Thyroid gland (tissue), 4 donors: ENCODE measurements around the gene OTOG. TPM values are rescaled to one million over a fixed set of nuclear protein-coding genes. Genes with fewer than 3 reads are reported as not detected.
A peak's percentile ranks its signal among the peaks of the same experiment; 100 is the strongest.

ENCODE experiments used
- DNase-seq, 2 donors: peaks; one replicate each; pipeline ENCODE4 v3.0.0-alpha.2; 2019
- H3K27ac ChIP-seq, 3 donors: fragments of 200-600 bp; sonication (generic); 1 replicate in 2 of 3; 2 replicates in 1 of 3; pipeline ENCODE4 v1.5.1; 2016 to 2019; ENCODE audit warnings: mild to moderate bottlenecking in 1 of 3, moderate library complexity in 1 of 3
- H3K27me3 ChIP-seq: fragments of 200-600 bp; sonication (generic); one replicate; pipeline ENCODE4 v1.5.1; 2019
- H3K36me3 ChIP-seq, 2 donors: fragments of 200-600 bp; sonication (generic); one replicate each; pipeline ENCODE4 v1.5.1; 2016 to 2019
- H3K4me1 ChIP-seq, 2 donors: fragments of 200-600 bp; sonication (generic); one replicate each; pipeline ENCODE4 v1.5.1; 2017 to 2019
- H3K4me3 ChIP-seq, 3 donors: fragments of 200-600 bp; sonication (generic); replicated peaks in 1 of 3; 1 replicate in 2 of 3; 2 replicates in 1 of 3; pipeline ENCODE4 v1.5.1; 2016; ENCODE audit warnings: mild to moderate bottlenecking in 1 of 3
- H3K9me3 ChIP-seq: fragments of 200-600 bp; sonication (generic); one replicate; pipeline ENCODE4 v1.5.1; 2017
- CTCF ChIP-seq, 6 experiments: fragments of 200-600 bp in 3 of 6; fragments of 450-650 bp in 3 of 6; sonication (generic) in 3 of 6; IDR thresholded peaks; one replicate each; pipeline ENCODE4 v1.5.1; 2016 to 2019; ENCODE audit warnings: antibody characterized with exemption in 6 of 6, mild to moderate bottlenecking in 2 of 6, inconsistent platforms in 1 of 6, moderate library complexity in 1 of 6
- POLR2A ChIP-seq, 2 donors: fragments of 450-650 bp; IDR thresholded peaks; one replicate each; pipeline ENCODE4 v1.6.1; 2017; ENCODE audit warnings: antibody characterized with exemption in 2 of 2, mild to moderate bottlenecking in 2 of 2, moderate library complexity in 1 of 2
- WGBS, 2 donors: methylation state at CpG; one replicate each; pipeline ENCODE4 v1.1.5; 2017; 5-methylcytosine and 5-hydroxymethylcytosine counted together
- intact Hi-C: fragments of 100-400 bp; cut with DNase I; formaldehyde crosslinking; loops from one replicate; pipeline ENCODE4 v1.15.1; 2023
- total RNA-seq, 4 donors: library from RNA; depleted of rRNA; stranded (reverse); fragments of >200 nt; gene quantifications; one replicate each; pipeline ENCODE4 v1.2.3, GENCODE V29; 2016

The OTOG gene
- total RNA-seq, 4 donors from 2014 or later: not detected

- no peak overlapping the region for H3K27ac ChIP-seq
- H3K9me3 ChIP-seq: no peaks in the 10 kb centered on the region
- intact Hi-C loops: no loop called here
- no peaks in the 10 kb centered on the region for H3K4me1 ChIP-seq
- TF ChIP-seq CTCF (IDR thresholded peaks at IDR 0.05): no peak
- no peak for TF ChIP-seq POLR2A (IDR thresholded peaks at IDR 0.05)
- 60 to 93% methylated on average over 1 to 2 of the region's 2 CpGs for WGBS, 2 donors
- no peak for DNase-seq
- H3K4me3 ChIP-seq: no peak overlapping the region
- no peaks in the 10 kb centered on the region for H3K36me3 ChIP-seq
- H3K27me3 ChIP-seq: no peaks in the 10 kb centered on the region
Observed at GRCh38 chr11:17518366-17518765, 28.7 kb upstream of the OTOG start.

GRCh38 chr11:17519061-17519885 is 27.8 kb upstream of the OTOG start:
- intact Hi-C loops: no loop called here
- TF ChIP-seq CTCF (IDR thresholded peaks at IDR 0.05) (no peak), POLR2A (IDR thresholded peaks at IDR 0.05) (no peak)
- 75 to 79% methylated on average over 7 of the region's 7 CpGs for WGBS, 2 donors
- H3K4me3 ChIP-seq: no peak overlapping the region
- no peaks in the 10 kb centered on the region for H3K9me3 ChIP-seq
- peak; percentile 59 to 64 for DNase-seq
- no peak overlapping the region for H3K27ac ChIP-seq
- no peaks in the 10 kb centered on the region for H3K36me3 ChIP-seq
- H3K27me3 ChIP-seq: no peaks in the 10 kb centered on the region
- H3K4me1 ChIP-seq: no peaks in the 10 kb centered on the region

GRCh38 chr11:17521106-17521900 is 25.8 kb upstream of the OTOG start:
- Histone ChIP-seq H3K27me3 (no peaks in the 10 kb centered on the region), H3K27ac (no peak overlapping the region), H3K9me3 (no peaks in the 10 kb centered on the region), H3K4me3 (no peak overlapping the region), H3K4me1 (peaks cover 0 to under 1% of the 10 kb centered on the region in 2 donors), H3K36me3 (no peaks in the 10 kb centered on the region)
- 74 to 84% methylated on average over 10 to 11 of the region's 11 CpGs for WGBS, 2 donors
- no peak for TF ChIP-seq CTCF (IDR thresholded peaks at IDR 0.05)
- TF ChIP-seq POLR2A (IDR thresholded peaks at IDR 0.05): no peak
- DNase-seq: peak; percentile 38 to 51
- intact Hi-C loops: no loop called here

- no peak for DNase-seq
- 91 to 92% methylated on average over 14 to 17 of the region's 17 CpGs for WGBS, 2 donors
- no peaks in the 10 kb centered on the region for H3K9me3 ChIP-seq
- no peaks in the 10 kb centered on the region for H3K36me3 ChIP-seq
- TF ChIP-seq CTCF (IDR thresholded peaks at IDR 0.05) (no peak), POLR2A (IDR thresholded peaks at IDR 0.05) (no peak)
- no peaks in the 10 kb centered on the region for H3K27me3 ChIP-seq
- H3K27ac ChIP-seq: no peak overlapping the region
- H3K4me3 ChIP-seq: no peak overlapping the region
- intact Hi-C loops: no loop called here
- peaks cover 0 to 12% of the 10 kb centered on the region in 2 donors for H3K4me1 ChIP-seq
Observed at GRCh38 chr11:17522655-17523054, 24.4 kb upstream of the OTOG start.

GRCh38 chr11:17524221-17524620 is 22.8 kb upstream of the OTOG start:
- WGBS, 2 donors: 92 to 96% methylated on average over 9 of the region's 9 CpGs
- Histone ChIP-seq H3K27ac (no peak overlapping the region), H3K4me1 (peaks cover 0 to 27% of the 10 kb centered on the region in 2 donors), H3K4me3 (no peak overlapping the region), H3K36me3 (no peaks in the 10 kb centered on the region), H3K27me3 (no peaks in the 10 kb centered on the region), H3K9me3 (no peaks in the 10 kb centered on the region)
- intact Hi-C loops: no loop called here
- TF ChIP-seq POLR2A (IDR thresholded peaks at IDR 0.05): no peak
- TF ChIP-seq CTCF (IDR thresholded peaks at IDR 0.05): no peak
- DNase-seq: no peak
